ENCODE data around the gene ARRDC2.
"Not testable (repeated sequence)": the region's sequence is repeated elsewhere in the genome, so short reads cannot be mapped to it uniquely, and the experiment has no call there.

- TF ChIP-seq CTCF (IDR thresholded peaks at IDR 0.05); SOX15 (CRISPR knock-in tag; IDR thresholded peaks at IDR 0.05); TP53 (CRISPR knock-in tag; IDR thresholded peaks at IDR 0.05); NR2C2 (CRISPR knock-in tag; IDR thresholded peaks at IDR 0.05); CBFB (CRISPR knock-in tag; IDR thresholded peaks at IDR 0.05; ENCODE audit: low read depth); USF1 (CRISPR knock-in tag; IDR thresholded peaks at IDR 0.05); IRF1 (CRISPR knock-in tag; IDR thresholded peaks at IDR 0.05); FOXP4 (CRISPR knock-in tag; IDR thresholded peaks at IDR 0.05); E2F1 (CRISPR knock-in tag; IDR thresholded peaks at IDR 0.05); SMAD3 (CRISPR knock-in tag; IDR thresholded peaks at IDR 0.05; ENCODE audit: borderline replicate concordance); CREB1 (CRISPR knock-in tag; IDR thresholded peaks at IDR 0.05); PREB (CRISPR knock-in tag; IDR thresholded peaks at IDR 0.05; ENCODE audit: borderline replicate concordance); NR1H2 (CRISPR knock-in tag; IDR thresholded peaks at IDR 0.05): not testable (repeated sequence)
These were observed 24.1 kb downstream of the ARRDC2 start for GRCh38 chr19:18032102-18032501.

All from WTC11 (cell line).